PC-9 (cell line): Measurements from ENCODE around the gene SLC5A5. TPM values are rescaled to one million over a fixed set of nuclear protein-coding genes. Genes with fewer than 3 reads are reported as not detected.

Experiments
- BruUV-seq: library from RNA; stranded (reverse); fragments of 400-500 nt; replicated peaks from 2 replicates; lab custom pipeline; 2021; lab: Mats Ljungman, UMichigan
- CTCF ChIA-PET: fragments of 300-600 bp; sonication (Branson Sonifier 250); formaldehyde crosslinking; loops from one replicate; lab custom pipeline; 2022; ENCODE audit warnings: antibody characterized with exemption; lab: Charles Lee
- POLR2A ChIA-PET: fragments of 300-600 bp; sonication (Branson Sonifier 250); formaldehyde crosslinking; loops from one replicate; lab custom pipeline; 2022; ENCODE audit warnings: antibody characterized with exemption; ENCODE audit not compliant: unreplicated experiment; lab: Charles Lee
- DNase-seq, 2 experiments: peaks; one replicate each; pipeline versions ENCODE4 v3.0.0 to v3.0.0-alpha.2; 2015 to 2022; ENCODE audit warnings: mixed read lengths in 1 of 2
- H2AFZ ChIP-seq: fragments of 200-600 bp; sonication (generic); 2 replicates; pipeline ENCODE4 v1.8.1; 2017; ENCODE audit warnings: antibody characterized with exemption
- H3F3A ChIP-seq: fragments of 200-600 bp; sonication (generic); 2 replicates; pipeline ENCODE4 v1.8.1; 2017; ENCODE audit warnings: antibody characterized with exemption, mild to moderate bottlenecking, low read depth; ENCODE audit not compliant: insufficient read depth
- H3K27ac ChIP-seq: fragments of 200-600 bp; sonication (generic); 2 replicates; pipeline ENCODE4 v1.6.1; 2016; ENCODE audit warnings: mixed run types
- H3K27me3 ChIP-seq: fragments of 200-600 bp; sonication (generic); 2 replicates; pipeline ENCODE4 v1.6.1; 2016; ENCODE audit warnings: low read depth, mixed run types; ENCODE audit not compliant: insufficient read depth
- H3K36me3 ChIP-seq: fragments of 200-600 bp; sonication (generic); 2 replicates; pipeline ENCODE4 v1.6.1; 2016; ENCODE audit warnings: low read depth, mixed run types
- H3K4me1 ChIP-seq: fragments of 200-600 bp; sonication (generic); replicated peaks from 2 replicates; pipeline ENCODE4 v1.6.1; 2016; ENCODE audit warnings: mixed run types; ENCODE audit not compliant: insufficient read depth
- H3K4me2 ChIP-seq: fragments of 200-600 bp; sonication (generic); 2 replicates; pipeline ENCODE4 v1.6.1; 2017; ENCODE audit warnings: mixed run types
- H3K4me3 ChIP-seq: fragments of 200-600 bp; sonication (generic); 2 replicates; pipeline ENCODE4 v1.6.1; 2016; ENCODE audit warnings: mixed run types
- H3K79me2 ChIP-seq: fragments of 200-600 bp; sonication (generic); 2 replicates; pipeline ENCODE4 v1.6.1; 2017; ENCODE audit warnings: low read depth, mixed run types
- H3K9me2 ChIP-seq: fragments of 200-600 bp; sonication (generic); 2 replicates; pipeline ENCODE4 v1.8.1; 2017; ENCODE audit warnings: mild to moderate bottlenecking; ENCODE audit not compliant: insufficient read depth
- H3K9me3 ChIP-seq: fragments of 200-600 bp; sonication (generic); 2 replicates; pipeline ENCODE4 v1.8.1; 2016; ENCODE audit warnings: low read depth; ENCODE audit not compliant: insufficient read depth
- H4K20me1 ChIP-seq: fragments of 200-600 bp; sonication (generic); 2 replicates; pipeline ENCODE4 v1.8.1; 2017; ENCODE audit not compliant: insufficient read depth
- CTCF ChIP-seq: fragments of 200-600 bp; sonication (generic); conservative IDR thresholded peaks from 2 replicates; pipeline ENCODE4 v1.6.1; 2017; ENCODE audit warnings: mixed run types, antibody characterized with exemption, mild to moderate bottlenecking, moderate library complexity
- EZH2 ChIP-seq: fragments of 200-600 bp; sonication (generic); IDR thresholded peaks from 2 replicates; pipeline ENCODE4 v1.8.0; 2017; ENCODE audit warnings: antibody characterized with exemption, low read depth
- intact Hi-C: fragments of 100-400 bp; cut with micrococcal nuclease; formaldehyde crosslinking; loops from one replicate; pipeline ENCODE4 v1.10.0; 2022; ENCODE audit not compliant: unreplicated experiment
- total RNA-seq: library from RNA; stranded (reverse); gene quantifications from 2 replicates; pipeline ENCODE4 v1.2.3, GENCODE V29; 2021

The SLC5A5 gene
- total RNA-seq, 1 experiment from 2014 or later, result not detected

GRCh38 chr19:17889609-17890214 lies 18.0 kb downstream of the SLC5A5 start:
- Histone ChIP-seq H3K79me2 (no peaks in the 10 kb centered on the region), H3K4me1 (no peaks in the 10 kb centered on the region), H3K4me2 (no peak overlapping the region), H3K9me3 (no peaks in the 10 kb centered on the region), H2AFZ (no peak overlapping the region), H3F3A (0 out of 2 replicates have a peak, but pooled peaks cover 6% of the 10 kb centered on the region), H3K9me2 (no peaks in the 10 kb centered on the region), H3K27me3 (peaks cover 58% of the 10 kb centered on the region; the same call in 1 of the 2 replicates), H3K36me3 (no peaks in the 10 kb centered on the region), H4K20me1 (no peaks in the 10 kb centered on the region), H3K27ac (no peak overlapping the region), H3K4me3 (no peak overlapping the region)
- TF ChIP-seq EZH2, result no peak
- no peak for TF ChIP-seq CTCF
- DNase-seq, result peak in 1 of 2 experiments; percentile 32
- ChIA-PET POLR2A (interaction anchor here (0.7 kb wide), 1 partner anchor 244 kb away, joined by 6 read pairs; no protein-coding TSS in a partner anchor), CTCF (no interaction called here)
- BruUV-seq, result no TSS peak
- intact Hi-C loops, result no loop called here

- Histone ChIP-seq H3K9me2 (no peaks in the 10 kb centered on the region), H3K27ac (no peak overlapping the region), H3K4me2 (no peak overlapping the region), H3K4me1 (no peaks in the 10 kb centered on the region), H3K79me2 (no peaks in the 10 kb centered on the region), H3K4me3 (no peak overlapping the region), H3K9me3 (no peaks in the 10 kb centered on the region), H2AFZ (no peak overlapping the region), H3K27me3 (peaks cover 85% of the 10 kb centered on the region; the same call in 1 of the 2 replicates), H3F3A (no peaks in the 10 kb centered on the region), H3K36me3 (no peaks in the 10 kb centered on the region), H4K20me1 (no peaks in the 10 kb centered on the region)
- TF ChIP-seq CTCF (no peak), EZH2 (no peak)
- intact Hi-C loops, result no loop called here
- CTCF ChIA-PET, result interaction anchor here (0.6 kb wide), 1 partner anchor 55 kb away, joined by 3 read pairs; no protein-coding TSS in a partner anchor
- BruUV-seq, result no TSS peak
- POLR2A ChIA-PET, result no interaction called here
- DNase-seq, result peak in 1 of 2 experiments; percentile 27
Measured at GRCh38 chr19:17893766-17894165, 22.0 kb downstream of the SLC5A5 start.

GRCh38 chr19:17902701-17903100 lies 31.0 kb downstream of the SLC5A5 start:
- Histone ChIP-seq H3K9me2 (no peaks in the 10 kb centered on the region), H3K4me1 (peaks cover 4% of the 10 kb centered on the region; the same call in 1 of the 2 replicates), H3K79me2 (no peaks in the 10 kb centered on the region), H3K36me3 (no peaks in the 10 kb centered on the region), H3K4me2 (no peak overlapping the region), H3K9me3 (peaks cover 2% of the 10 kb centered on the region; the same call in 1 of the 2 replicates), H3K27me3 (peaks cover 21% of the 10 kb centered on the region; the same call in 1 of the 2 replicates), H2AFZ (no peak overlapping the region), H3K27ac (no peak overlapping the region), H3K4me3 (no peak overlapping the region), H3F3A (peaks cover 16% of the 10 kb centered on the region; the same call in 1 of the 2 replicates), H4K20me1 (no peaks in the 10 kb centered on the region)
- CTCF ChIA-PET, result no interaction called here
- intact Hi-C loops, result no loop called here
- BruUV-seq, result no TSS peak
- POLR2A ChIA-PET, result no interaction called here
- no peak for TF ChIP-seq CTCF
- no peak for TF ChIP-seq EZH2
- no peak for DNase-seq
